ENCODE results near the gene CIAO1.

GRCh38 chr2:96251721-96252292 lies 14.2 kb upstream of the CIAO1 start:
- no peak for TF ChIP-seq EZH2phosphoT487 (IDR thresholded peaks at IDR 0.05; ENCODE audit: low read depth, severe bottlenecking, unreplicated experiment)
- TF ChIP-seq CTCF (IDR thresholded peaks at IDR 0.05; ENCODE audit: poor library complexity) = no peak
